Neural progenitor cell (in vitro differentiated cells): ENCODE measurements around the gene MIOX. TPM values are rescaled to one million over a fixed set of nuclear protein-coding genes. Genes with fewer than 3 reads are reported as not detected.
"Not testable (repeated sequence)": the region's sequence is repeated elsewhere in the genome, so short reads cannot be mapped to it uniquely, and the experiment has no call there.

Experiments used
- DNase-seq: peaks from one replicate; pipeline ENCODE4 v3.0.0-alpha.2; 2016; ENCODE audit warnings: low spot score
- H2AFZ ChIP-seq: fragments of 200-600 bp; sonication (generic); replicated peaks from 2 replicates; pipeline ENCODE4 v1.6.1; 2016; ENCODE audit warnings: antibody characterized with exemption
- H3F3A ChIP-seq: fragments of 200-600 bp; sonication (generic); 2 replicates; pipeline ENCODE4 v1.6.1; 2016; ENCODE audit warnings: antibody characterized with exemption, low read depth
- H3K27ac ChIP-seq: fragments of 200-600 bp; sonication (generic); 2 replicates; pipeline ENCODE4 v1.5.1; 2016; ENCODE audit warnings: mild to moderate bottlenecking
- H3K27me3 ChIP-seq: fragments of 200-600 bp; sonication (generic); 2 replicates; pipeline ENCODE4 v1.6.1; 2016; ENCODE audit warnings: mild to moderate bottlenecking, moderate library complexity
- H3K36me3 ChIP-seq: fragments of 200-600 bp; sonication (generic); 2 replicates; pipeline ENCODE4 v1.5.1; 2016
- H3K4me1 ChIP-seq: fragments of 200-600 bp; sonication (generic); 2 replicates; pipeline ENCODE4 v1.6.1; 2016; ENCODE audit warnings: mixed run types
- H3K4me2 ChIP-seq: fragments of 200-600 bp; sonication (generic); 2 replicates; pipeline ENCODE4 v1.6.1; 2016
- H3K4me3 ChIP-seq: fragments of 200-600 bp; sonication (generic); 2 replicates; pipeline ENCODE4 v1.5.1; 2016
- H3K79me2 ChIP-seq: fragments of 200-600 bp; sonication (generic); 2 replicates; pipeline ENCODE4 v1.6.1; 2016; ENCODE audit warnings: low read depth
- H3K9ac ChIP-seq: fragments of 200-600 bp; sonication (generic); 2 replicates; pipeline ENCODE4 v1.6.1; 2016
- H3K9me3 ChIP-seq: fragments of 200-600 bp; sonication (generic); 2 replicates; pipeline ENCODE4 v1.5.1; 2016; ENCODE audit warnings: low read depth
- H4K20me1 ChIP-seq: fragments of 200-600 bp; sonication (generic); 2 replicates; pipeline ENCODE4 v1.6.1; 2016; ENCODE audit warnings: low read depth
- H3K27ac Mint-ChIP-seq: 3 replicates; pipeline ENCODE4 v1.8.0; 2021; ENCODE audit warnings: mixed read lengths
- H3K27me3 Mint-ChIP-seq: 2 replicates; pipeline ENCODE4 v1.8.0; 2022; ENCODE audit warnings: low read depth, mild to moderate bottlenecking, inconsistent platforms, moderate library complexity, mixed read lengths; ENCODE audit not compliant: insufficient read depth
- H3K36me3 Mint-ChIP-seq: 3 replicates; pipeline ENCODE4 v1.8.0; 2021; ENCODE audit warnings: mixed read lengths
- H3K4me1 Mint-ChIP-seq: 3 replicates; pipeline ENCODE4 v1.8.0; 2021; ENCODE audit warnings: mixed read lengths
- H3K4me3 Mint-ChIP-seq: 3 replicates; pipeline ENCODE4 v1.8.0; 2021; ENCODE audit warnings: mild to moderate bottlenecking, moderate library complexity, mixed read lengths
- H3K9me3 Mint-ChIP-seq: 3 replicates; pipeline ENCODE4 v1.8.0; 2020; ENCODE audit warnings: mixed read lengths
- EZH2 ChIP-seq: fragments of 200-600 bp; sonication (generic); IDR thresholded peaks from 2 replicates; pipeline ENCODE4 v1.6.1; 2017; ENCODE audit warnings: antibody characterized with exemption, mild to moderate bottlenecking, moderate library complexity
- EZH2phosphoT487 ChIP-seq: fragments of 200-600 bp; sonication (generic); IDR thresholded peaks from 2 replicates; pipeline ENCODE4 v1.6.1; 2017; ENCODE audit warnings: antibody characterized with exemption
- total RNA-seq: library from RNA; depleted of rRNA; stranded (reverse); fragments of >200 nt; gene quantifications from 2 replicates; pipeline ENCODE4 v1.2.3, GENCODE V29; 2015; ENCODE audit warnings: low replicate concordance
- TF ChIP-seq, protein P1 (sequence below): fragments of 200-600 bp; sonication (generic); IDR thresholded peaks from 2 replicates; pipeline ENCODE4 v1.5.1; 2017; ENCODE audit warnings: antibody characterized with exemption, mild to moderate bottlenecking

The MIOX gene
- total RNA-seq, 1 donor from 2014 or later, result not detected

DNA sequence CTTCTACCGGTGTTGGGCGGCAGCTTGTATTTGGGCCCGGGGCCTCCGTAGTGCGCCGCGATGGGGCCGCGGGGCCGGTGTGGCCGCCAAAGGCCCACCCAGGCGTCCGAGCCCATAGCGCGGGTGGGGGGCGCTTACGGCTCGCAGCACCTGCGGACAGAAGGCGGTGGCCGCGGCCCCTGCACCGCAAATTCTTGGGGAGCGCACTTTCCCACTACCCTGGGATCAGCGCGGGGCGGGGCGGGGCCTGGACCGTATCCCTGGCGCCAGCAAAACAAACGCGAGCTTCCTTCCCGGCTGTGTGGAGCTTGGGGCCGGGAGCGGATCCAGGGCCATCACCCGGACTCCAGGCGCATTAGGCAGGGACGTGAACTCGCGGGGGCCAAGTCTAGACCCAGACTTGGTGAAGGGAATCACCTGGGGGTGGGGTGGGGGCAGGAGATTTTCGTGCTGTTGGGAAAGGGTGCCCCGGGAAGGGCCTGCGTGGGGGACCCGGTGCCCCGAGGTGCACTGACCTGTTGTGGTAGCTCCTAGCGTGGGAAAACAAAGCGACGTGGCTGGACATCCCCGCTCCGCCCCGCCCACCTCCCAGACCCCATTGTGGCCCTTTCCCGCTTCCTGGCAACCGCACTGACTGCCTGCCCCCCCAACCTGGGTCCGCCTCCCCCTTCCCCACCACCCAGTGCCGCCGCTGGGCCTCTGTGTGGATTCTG lies 45.5 kb downstream of the MIOX start:
- Mint-ChIP-seq H3K27me3 (peaks cover 50% of the 10 kb centered on the region), H3K36me3 (no peaks in the 10 kb centered on the region), H3K27ac (peak overlapping the region; percentile 18), H3K9me3 (peaks cover 2% of the 10 kb centered on the region), H3K4me3 (peak overlapping the region; percentile 83), H3K4me1 (peaks cover 27% of the 10 kb centered on the region)
- TF ChIP-seq, protein P1, sequence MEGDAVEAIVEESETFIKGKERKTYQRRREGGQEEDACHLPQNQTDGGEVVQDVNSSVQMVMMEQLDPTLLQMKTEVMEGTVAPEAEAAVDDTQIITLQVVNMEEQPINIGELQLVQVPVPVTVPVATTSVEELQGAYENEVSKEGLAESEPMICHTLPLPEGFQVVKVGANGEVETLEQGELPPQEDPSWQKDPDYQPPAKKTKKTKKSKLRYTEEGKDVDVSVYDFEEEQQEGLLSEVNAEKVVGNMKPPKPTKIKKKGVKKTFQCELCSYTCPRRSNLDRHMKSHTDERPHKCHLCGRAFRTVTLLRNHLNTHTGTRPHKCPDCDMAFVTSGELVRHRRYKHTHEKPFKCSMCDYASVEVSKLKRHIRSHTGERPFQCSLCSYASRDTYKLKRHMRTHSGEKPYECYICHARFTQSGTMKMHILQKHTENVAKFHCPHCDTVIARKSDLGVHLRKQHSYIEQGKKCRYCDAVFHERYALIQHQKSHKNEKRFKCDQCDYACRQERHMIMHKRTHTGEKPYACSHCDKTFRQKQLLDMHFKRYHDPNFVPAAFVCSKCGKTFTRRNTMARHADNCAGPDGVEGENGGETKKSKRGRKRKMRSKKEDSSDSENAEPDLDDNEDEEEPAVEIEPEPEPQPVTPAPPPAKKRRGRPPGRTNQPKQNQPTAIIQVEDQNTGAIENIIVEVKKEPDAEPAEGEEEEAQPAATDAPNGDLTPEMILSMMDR, result no peak
- TF ChIP-seq EZH2, result peak; percentile 68
- TF ChIP-seq EZH2phosphoT487, result peak; percentile 21
- H3K36me3 ChIP-seq, result no peaks in the 10 kb centered on the region
- H3K79me2 ChIP-seq, result no peaks in the 10 kb centered on the region
- H3K27me3 ChIP-seq, result peaks cover 72% of the 10 kb centered on the region
- H3K4me2 ChIP-seq, result peak overlapping the region; percentile 91
- peaks cover 44% of the 10 kb centered on the region for H3F3A ChIP-seq
- H2AFZ ChIP-seq, result peak overlapping the region; percentile 73
- DNase-seq, result peak; percentile 76
- H3K4me1 ChIP-seq, result peaks cover 17% of the 10 kb centered on the region
- no peak overlapping the region for H3K27ac ChIP-seq
- H3K9me3 ChIP-seq, result no peaks in the 10 kb centered on the region
- peaks cover 40% of the 10 kb centered on the region for H4K20me1 ChIP-seq
- H3K4me3 ChIP-seq, result peak overlapping the region; percentile 66
- no peak overlapping the region for H3K9ac ChIP-seq

DNA sequence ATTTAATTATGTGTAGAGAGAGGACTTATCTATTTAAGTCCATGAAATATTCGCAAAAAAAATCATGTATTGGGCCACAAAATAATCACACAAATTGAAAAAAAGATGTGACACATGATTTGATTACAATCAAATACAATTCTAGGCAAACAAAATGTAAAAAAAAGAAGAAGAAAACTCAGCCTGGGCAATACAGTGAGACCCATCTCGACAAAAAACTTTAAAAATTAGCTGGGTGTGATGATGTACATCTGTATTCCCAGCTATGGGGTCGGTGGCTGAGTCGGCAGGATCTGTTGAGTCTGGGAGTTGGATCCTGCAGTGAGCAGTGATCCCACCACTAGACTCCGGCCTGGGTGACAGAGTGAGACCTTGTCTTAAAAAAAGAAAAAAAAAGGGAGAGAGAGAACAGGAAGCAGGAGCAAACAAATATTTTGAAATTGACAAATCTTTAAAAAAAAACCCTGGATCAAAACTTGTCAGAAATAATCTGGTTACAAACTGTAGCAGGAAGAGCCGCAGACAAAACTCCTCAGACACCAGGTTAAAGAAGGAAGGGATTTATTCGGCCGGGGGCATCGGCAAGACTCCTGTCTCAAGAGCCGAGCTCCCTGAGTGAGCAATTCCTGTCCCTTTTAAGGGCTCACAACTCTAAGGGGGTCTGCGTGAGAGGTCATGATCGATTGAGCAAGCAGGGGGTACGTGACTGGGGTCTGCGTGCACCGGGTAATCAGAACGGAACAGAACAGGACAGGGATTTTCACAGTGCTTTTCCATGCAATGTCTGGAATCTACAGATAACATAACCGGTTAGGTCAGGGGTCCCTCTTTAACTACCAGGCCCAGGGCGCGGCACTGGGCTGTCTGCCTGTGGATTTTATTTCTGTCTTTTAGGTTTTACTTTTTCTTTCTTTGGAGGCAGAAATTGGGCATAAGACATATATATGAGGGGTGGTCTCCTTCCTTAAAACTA lies 46.5 kb downstream of the MIOX start:
- Mint-ChIP-seq H3K27me3 (peaks cover 46% of the 10 kb centered on the region), H3K36me3 (no peaks in the 10 kb centered on the region), H3K9me3 (peaks cover 2% of the 10 kb centered on the region), H3K27ac (peak overlapping the region; percentile 18), H3K4me1 (peaks cover 25% of the 10 kb centered on the region), H3K4me3 (peak overlapping the region; percentile 83)
- Histone ChIP-seq H3K4me1 (peaks cover 17% of the 10 kb centered on the region), H3F3A (peaks cover 39% of the 10 kb centered on the region), H4K20me1 (peaks cover 31% of the 10 kb centered on the region), H2AFZ (no peak overlapping the region), H3K9ac (no peak overlapping the region), H3K36me3 (no peaks in the 10 kb centered on the region), H3K79me2 (no peaks in the 10 kb centered on the region), H3K9me3 (no peaks in the 10 kb centered on the region), H3K4me2 (peak overlapping the region; percentile 91), H3K27ac (no peak overlapping the region), H3K4me3 (peak overlapping the region; percentile 66), H3K27me3 (peaks cover 62% of the 10 kb centered on the region)
- no peak for DNase-seq
- TF ChIP-seq, protein P1, result no peak
- TF ChIP-seq EZH2, result no peak
- no peak for TF ChIP-seq EZH2phosphoT487

DNA sequence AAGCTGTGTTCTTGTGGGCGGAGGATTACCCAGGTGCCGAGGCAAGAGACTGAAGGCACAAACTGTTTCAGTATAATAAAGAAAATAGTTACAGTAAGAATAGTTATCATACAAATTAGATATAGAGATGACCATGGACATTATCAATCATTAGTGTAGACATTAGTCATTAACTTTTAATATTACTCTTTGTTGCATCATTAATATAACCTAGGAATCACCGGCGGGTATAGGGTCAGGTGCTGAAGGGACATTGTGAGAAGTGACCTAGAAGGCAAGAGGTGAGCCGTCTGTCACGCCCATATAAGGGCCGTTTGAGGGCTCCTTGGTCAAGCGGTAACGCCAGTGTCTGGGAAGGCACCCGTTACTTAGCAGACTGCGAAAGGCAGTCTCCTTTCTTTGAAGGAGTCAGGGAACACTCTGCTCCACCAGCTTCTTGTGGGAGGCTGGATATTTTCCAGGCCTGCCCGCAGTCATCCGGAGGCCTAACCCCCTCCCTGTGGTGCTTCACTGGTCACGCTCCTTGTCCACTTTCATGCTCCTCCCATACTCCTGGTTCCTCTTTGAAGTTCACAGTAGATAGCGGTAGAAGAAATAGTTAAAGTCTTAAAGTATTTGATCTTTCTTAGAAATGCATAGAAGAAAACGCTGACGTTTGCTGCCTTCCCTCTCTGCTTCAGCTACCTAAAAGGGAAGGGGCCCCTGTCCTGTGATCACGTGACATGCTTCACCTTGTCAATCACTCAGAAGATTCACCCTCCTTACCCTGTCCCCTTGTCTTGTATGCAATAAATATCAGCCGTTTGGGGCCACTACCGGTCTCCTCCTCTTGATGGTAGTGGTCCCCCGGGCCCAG lies 47.4 kb downstream of the MIOX start:
- not testable (repeated sequence) for H3K27ac ChIP-seq, H3K36me3 ChIP-seq, H2AFZ ChIP-seq, H3K4me2 ChIP-seq, H3K4me3 ChIP-seq, H3K9ac ChIP-seq, DNase-seq, H3K9me3 Mint-ChIP-seq, H3K79me2 ChIP-seq, H3K36me3 Mint-ChIP-seq, H3K9me3 ChIP-seq
- Histone ChIP-seq H3K27me3 (peaks cover 52% of the 10 kb centered on the region), H3K4me1 (peaks cover 17% of the 10 kb centered on the region), H4K20me1 (peaks cover 21% of the 10 kb centered on the region), H3F3A (peaks cover 31% of the 10 kb centered on the region)
- Mint-ChIP-seq H3K4me1 (peaks cover 27% of the 10 kb centered on the region), H3K4me3 (peak overlapping the region; percentile 71), H3K27me3 (peaks cover 39% of the 10 kb centered on the region), H3K27ac (peak overlapping the region; percentile 28)
